ENCODE results near the gene RGS6.

The RGS6 gene

GRCh38 chr14:72522847-72523246, 590.6 kb downstream of the RGS6 start:
- TF ChIP-seq POLR2A (IDR thresholded peaks at IDR 0.05; ENCODE audit: low read length) (no peak), GATA1 (IDR thresholded peaks at IDR 0.05; ENCODE audit: low read depth, low read length) (no peak)
- no peak for DNase-seq

GRCh38 chr14:72523424-72524294, 591.4 kb downstream of the RGS6 start:
- no peak for DNase-seq
- no peak for TF ChIP-seq GATA1 (IDR thresholded peaks at IDR 0.05; ENCODE audit: low read depth, low read length)
- TF ChIP-seq POLR2A (IDR thresholded peaks at IDR 0.05; ENCODE audit: low read length), result no peak

- TF ChIP-seq GATA1 (IDR thresholded peaks at IDR 0.05; ENCODE audit: low read depth, low read length) (no peak), POLR2A (IDR thresholded peaks at IDR 0.05; ENCODE audit: low read length) (no peak)
- DNase-seq, result no peak
Observed at GRCh38 chr14:72524295-72524629, 592.0 kb downstream of the RGS6 start.

- TF ChIP-seq POLR2A (IDR thresholded peaks at IDR 0.05; ENCODE audit: low read length), result no peak
- TF ChIP-seq GATA1 (IDR thresholded peaks at IDR 0.05; ENCODE audit: low read depth, low read length), result no peak
- no peak for DNase-seq
Observed at GRCh38 chr14:72525087-72525915, 593.1 kb downstream of the RGS6 start.

GRCh38 chr14:72527591-72527990, 595.4 kb downstream of the RGS6 start:
- no peak for DNase-seq
- TF ChIP-seq GATA1 (IDR thresholded peaks at IDR 0.05; ENCODE audit: low read depth, low read length) (no peak), POLR2A (IDR thresholded peaks at IDR 0.05; ENCODE audit: low read length) (no peak)

GRCh38 chr14:72528059-72528862, 596.0 kb downstream of the RGS6 start:
- no peak for DNase-seq
- TF ChIP-seq POLR2A (IDR thresholded peaks at IDR 0.05; ENCODE audit: low read length), result no peak
- TF ChIP-seq GATA1 (IDR thresholded peaks at IDR 0.05; ENCODE audit: low read depth, low read length), result no peak

GRCh38 chr14:72528863-72529175, 596.6 kb downstream of the RGS6 start:
- TF ChIP-seq POLR2A (IDR thresholded peaks at IDR 0.05; ENCODE audit: low read length), result no peak
- no peak for DNase-seq

- TF ChIP-seq POLR2A (IDR thresholded peaks at IDR 0.05; ENCODE audit: low read length) (no peak), GATA1 (IDR thresholded peaks at IDR 0.05; ENCODE audit: low read depth, low read length) (no peak)
Observed at GRCh38 chr14:72532686-72533454, 600.6 kb downstream of the RGS6 start.

GRCh38 chr14:72535485-72535884, 603.3 kb downstream of the RGS6 start:
- no peak for DNase-seq
- no peak for TF ChIP-seq GATA1 (IDR thresholded peaks at IDR 0.05; ENCODE audit: low read depth, low read length)
- TF ChIP-seq POLR2A (IDR thresholded peaks at IDR 0.05; ENCODE audit: low read length), result no peak

More at GRCh38 chr14:72532686-72533454, 600.6 kb downstream of the RGS6 start:
- DNase-seq, result no peak

- no peak for DNase-seq
- TF ChIP-seq POLR2A (IDR thresholded peaks at IDR 0.05; ENCODE audit: low read length) (no peak), GATA1 (IDR thresholded peaks at IDR 0.05; ENCODE audit: low read depth, low read length) (no peak)
Observed at GRCh38 chr14:72538387-72538786, 606.2 kb downstream of the RGS6 start.

GRCh38 chr14:72539661-72540315, 607.6 kb downstream of the RGS6 start:
- no peak for TF ChIP-seq GATA1 (IDR thresholded peaks at IDR 0.05; ENCODE audit: low read depth, low read length)
- TF ChIP-seq POLR2A (IDR thresholded peaks at IDR 0.05; ENCODE audit: low read length), result no peak
- DNase-seq, result no peak

- TF ChIP-seq POLR2A (IDR thresholded peaks at IDR 0.05; ENCODE audit: low read length) (no peak), GATA1 (IDR thresholded peaks at IDR 0.05; ENCODE audit: low read depth, low read length) (no peak)
- no peak for DNase-seq
Observed at GRCh38 chr14:72540836-72541235, 608.6 kb downstream of the RGS6 start.

GRCh38 chr14:72541546-72541945, 609.3 kb downstream of the RGS6 start:
- no peak for DNase-seq
- TF ChIP-seq GATA1 (IDR thresholded peaks at IDR 0.05; ENCODE audit: low read depth, low read length), result no peak
- no peak for TF ChIP-seq POLR2A (IDR thresholded peaks at IDR 0.05; ENCODE audit: low read length)
